Mesendoderm (in vitro differentiated cells): Measurements from ENCODE around the gene F8.
"Not testable (repeated sequence)": the region's sequence is repeated elsewhere in the genome, so short reads cannot be mapped to it uniquely, and the experiment has no call there.

Source experiments
- DNase-seq: peaks from one replicate; pipeline ENCODE4 v3.0.0; 2013
- H2AK5ac ChIP-seq: 2 replicates; pipeline ENCODE4 v1.6.1; 2013; ENCODE audit warnings: low read length, inconsistent platforms
- H2BK120ac ChIP-seq: 2 replicates; pipeline ENCODE4 v1.6.1; 2013; ENCODE audit warnings: low read depth, mild to moderate bottlenecking, low read length, moderate library complexity, mixed read lengths
- H2BK15ac ChIP-seq: replicated peaks from 2 replicates; pipeline ENCODE4 v1.6.1; 2013; ENCODE audit warnings: low read depth, mild to moderate bottlenecking, moderate library complexity
- H2BK5ac ChIP-seq: 2 replicates; pipeline ENCODE4 v1.6.1; 2013; ENCODE audit warnings: low read length, inconsistent platforms
- H3K18ac ChIP-seq: 2 replicates; pipeline ENCODE4 v1.6.1; 2013; ENCODE audit warnings: mild to moderate bottlenecking, low read length, mixed read lengths
- H3K23ac ChIP-seq: one replicate; pipeline ENCODE4 v1.6.1; 2013; ENCODE audit warnings: low read length
- H3K27ac ChIP-seq: 2 replicates; pipeline ENCODE4 v1.5.1; 2013; ENCODE audit warnings: low read depth, mild to moderate bottlenecking, inconsistent platforms, low read length, moderate library complexity
- H3K27me3 ChIP-seq: 2 replicates; pipeline ENCODE4 v1.6.1; 2013; ENCODE audit warnings: low read length, control low read depth, mild to moderate bottlenecking, inconsistent platforms; ENCODE audit not compliant: insufficient read depth, poor library complexity
- H3K36me3 ChIP-seq: 2 replicates; pipeline ENCODE4 v1.6.1; 2013; ENCODE audit warnings: low read length, inconsistent platforms; ENCODE audit not compliant: control insufficient read depth, insufficient read depth
- H3K4ac ChIP-seq: one replicate; pipeline ENCODE4 v1.6.1; 2013; ENCODE audit warnings: low read depth, mild to moderate bottlenecking, low read length, moderate library complexity
- H3K4me1 ChIP-seq: 2 replicates; pipeline ENCODE4 v1.6.1; 2013; ENCODE audit warnings: low read depth, low read length, inconsistent platforms; ENCODE audit not compliant: control insufficient read depth
- H3K4me2 ChIP-seq: 2 replicates; pipeline ENCODE4 v1.6.1; 2013; ENCODE audit warnings: low read length
- H3K4me3 ChIP-seq: 2 replicates; pipeline ENCODE4 v1.5.1; 2013; ENCODE audit warnings: mild to moderate bottlenecking, low read length
- H3K56ac ChIP-seq: one replicate; pipeline ENCODE4 v1.6.1; 2013; ENCODE audit warnings: low read length
- H3K79me1 ChIP-seq: 2 replicates; pipeline ENCODE4 v1.6.1; 2013; ENCODE audit warnings: low read length, inconsistent platforms
- H3K79me2 ChIP-seq: 2 replicates; pipeline ENCODE4 v1.6.1; 2013; ENCODE audit warnings: mild to moderate bottlenecking, low read length; ENCODE audit not compliant: control insufficient read depth, insufficient read depth
- H3K9ac ChIP-seq: 2 replicates; pipeline ENCODE4 v1.6.1; 2013; ENCODE audit warnings: low read length, inconsistent platforms
- H4K5ac ChIP-seq: one replicate; pipeline ENCODE4 v1.6.1; 2013; ENCODE audit warnings: low read length
- H4K8ac ChIP-seq: one replicate; pipeline ENCODE4 v1.6.1; 2013; ENCODE audit warnings: low read depth, mild to moderate bottlenecking, control low read depth, low read length, moderate library complexity
- WGBS: extraction: QIAGEN DNeasy Blood & Tissue Kit; methylation state at CpG from one replicate; pipeline ENCODE4 v1.1.7; 2013; ENCODE audit warnings: low lambda C conversion rate, missing lambda C conversion rate; ENCODE audit not compliant: insufficient coverage; ENCODE audit errors: extremely low coverage; 5-methylcytosine and 5-hydroxymethylcytosine counted together

F8 gene

DNA sequence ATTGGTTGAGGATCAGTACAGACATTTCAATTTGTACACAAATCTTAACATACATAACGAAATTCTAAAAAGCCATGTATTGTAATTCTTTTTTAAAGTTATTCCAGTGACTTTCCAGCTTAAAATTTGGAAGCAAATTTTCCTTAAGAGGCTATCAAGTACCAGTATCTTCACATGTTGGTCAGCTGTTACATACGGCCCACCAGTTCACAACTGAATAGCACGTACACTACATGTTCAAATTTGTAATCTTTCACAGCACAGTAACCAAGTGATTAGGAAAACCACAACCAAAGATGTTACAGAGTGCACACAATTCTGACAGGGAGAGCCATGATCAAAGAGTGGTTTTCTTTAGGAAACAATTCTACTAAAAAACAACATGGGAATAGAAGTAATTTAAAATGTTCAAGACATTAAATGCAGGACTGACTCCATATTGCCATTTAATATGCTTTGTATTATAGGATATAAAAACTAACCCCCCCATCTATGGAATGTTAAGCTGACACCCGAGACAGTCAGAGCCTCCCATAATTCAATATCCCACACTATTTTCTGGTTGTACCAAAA lies 206.1 kb downstream of the F8 start:
- WGBS = no CpG with 5 or more reads among the region's 4 CpGs
- H3K9ac ChIP-seq = not testable (repeated sequence)

GRCh38 chrX:154815274-154815818 lies 207.2 kb downstream of the F8 start:
- H4K8ac ChIP-seq = no peak overlapping the region
- H3K27ac ChIP-seq = no peak overlapping the region
- H4K5ac ChIP-seq = no peak overlapping the region
- no peak overlapping the region for H3K23ac ChIP-seq
- H3K18ac ChIP-seq = no peak overlapping the region
- no peak overlapping the region for H3K4me2 ChIP-seq
- no peak overlapping the region for H2BK5ac ChIP-seq
- DNase-seq = no peak
- H3K56ac ChIP-seq = no peak overlapping the region
- H3K9ac ChIP-seq = no peak overlapping the region
- no peak overlapping the region for H3K4me3 ChIP-seq
- no CpG with 5 or more reads among the region's 5 CpGs for WGBS
- H3K4me1 ChIP-seq = no peaks in the 10 kb centered on the region
- H2AK5ac ChIP-seq = no peak overlapping the region
- H2BK120ac ChIP-seq = no peak overlapping the region
- H3K79me1 ChIP-seq = no peaks in the 10 kb centered on the region
- H3K27me3 ChIP-seq = no peaks in the 10 kb centered on the region
- no peaks in the 10 kb centered on the region for H3K36me3 ChIP-seq
- H3K4ac ChIP-seq = no peak overlapping the region
- no peaks in the 10 kb centered on the region for H3K79me2 ChIP-seq
- no peak overlapping the region for H2BK15ac ChIP-seq

More for the DNA sequence above, 206.1 kb downstream of the F8 start:
- not testable (repeated sequence) for H2BK15ac ChIP-seq, H3K79me1 ChIP-seq, H3K36me3 ChIP-seq, H3K23ac ChIP-seq, H2BK5ac ChIP-seq, H3K27ac ChIP-seq, DNase-seq, H3K27me3 ChIP-seq, H3K4me1 ChIP-seq, H4K8ac ChIP-seq, H3K56ac ChIP-seq, H3K4ac ChIP-seq, H2AK5ac ChIP-seq, H3K79me2 ChIP-seq, H3K4me2 ChIP-seq, H2BK120ac ChIP-seq, H3K18ac ChIP-seq, H3K4me3 ChIP-seq, H4K5ac ChIP-seq

- Histone ChIP-seq H2BK120ac (no peak overlapping the region), H3K23ac (no peak overlapping the region), H4K5ac (no peak overlapping the region), H3K18ac (no peak overlapping the region), H3K36me3 (no peaks in the 10 kb centered on the region), H3K4me3 (no peak overlapping the region), H2BK15ac (no peak overlapping the region), H3K56ac (no peak overlapping the region), H3K27me3 (no peaks in the 10 kb centered on the region), H3K4me1 (no peaks in the 10 kb centered on the region), H3K4ac (no peak overlapping the region), H3K79me2 (no peaks in the 10 kb centered on the region), H3K9ac (no peak overlapping the region), H4K8ac (no peak overlapping the region), H3K4me2 (no peak overlapping the region), H2BK5ac (no peak overlapping the region), H3K79me1 (no peaks in the 10 kb centered on the region), H2AK5ac (no peak overlapping the region), H3K27ac (no peak overlapping the region)
- no CpG with 5 or more reads among the region's 1 CpG for WGBS
- peak; percentile 45 for DNase-seq
Observed at GRCh38 chrX:154813801-154814200, 208.7 kb downstream of the F8 start.

- H3K27me3 ChIP-seq = no peaks in the 10 kb centered on the region
- no peak overlapping the region for H3K9ac ChIP-seq
- no peak overlapping the region for H3K23ac ChIP-seq
- H3K79me1 ChIP-seq = no peaks in the 10 kb centered on the region
- no peak for DNase-seq
- no peak overlapping the region for H3K56ac ChIP-seq
- no peak overlapping the region for H3K27ac ChIP-seq
- H2BK120ac ChIP-seq = no peak overlapping the region
- no peaks in the 10 kb centered on the region for H3K79me2 ChIP-seq
- H2AK5ac ChIP-seq = no peak overlapping the region
- no peak overlapping the region for H2BK15ac ChIP-seq
- H3K4me2 ChIP-seq = no peak overlapping the region
- H4K8ac ChIP-seq = no peak overlapping the region
- H2BK5ac ChIP-seq = no peak overlapping the region
- no CpG with 5 or more reads among the region's 2 CpGs for WGBS
- H3K36me3 ChIP-seq = no peaks in the 10 kb centered on the region
- H3K4me1 ChIP-seq = no peaks in the 10 kb centered on the region
- no peak overlapping the region for H4K5ac ChIP-seq
- H3K4ac ChIP-seq = no peak overlapping the region
- no peak overlapping the region for H3K4me3 ChIP-seq
- H3K18ac ChIP-seq = no peak overlapping the region
Observed at GRCh38 chrX:154812341-154813101, 210.0 kb downstream of the F8 start.

DNA sequence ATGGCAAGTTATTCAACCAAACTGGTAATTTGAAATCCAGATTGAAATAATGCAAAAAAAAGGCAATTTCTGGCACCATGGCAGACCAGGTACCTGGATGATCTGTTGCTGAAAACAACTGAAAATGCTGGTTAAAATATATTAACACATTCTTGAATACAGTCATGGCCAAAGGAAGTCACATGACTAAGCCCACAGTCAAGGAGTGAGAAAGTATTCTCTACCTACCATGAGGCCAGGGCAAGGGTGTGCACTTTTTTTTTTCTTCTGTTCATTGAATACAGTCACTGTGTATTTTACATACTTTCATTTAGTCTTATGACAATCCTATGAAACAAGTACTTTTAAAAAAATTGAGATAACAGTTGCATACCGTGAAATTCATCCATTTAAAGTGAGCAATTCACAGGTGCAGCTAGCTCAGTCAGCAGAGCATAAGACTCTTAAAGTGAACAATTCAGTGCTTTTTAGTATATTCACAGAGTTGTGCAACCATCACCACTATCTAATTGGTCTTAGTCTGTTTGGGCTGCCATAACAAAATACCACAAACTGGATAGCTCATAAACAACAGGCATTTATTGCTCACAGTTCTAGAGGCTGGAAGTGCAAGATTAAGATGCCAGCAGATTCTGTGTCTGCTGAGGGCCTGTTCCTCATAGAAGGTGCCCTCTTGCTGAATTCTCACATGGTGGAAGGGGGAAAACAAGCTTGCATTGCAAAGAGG lies 212.4 kb downstream of the F8 start:
- Histone ChIP-seq H2BK15ac (no peak overlapping the region), H3K27ac (no peak overlapping the region), H2AK5ac (no peak overlapping the region), H3K4me1 (peaks cover 4% of the 10 kb centered on the region), H3K36me3 (no peaks in the 10 kb centered on the region), H3K4me2 (no peak overlapping the region), H3K23ac (no peak overlapping the region), H3K4ac (no peak overlapping the region), H4K5ac (no peak overlapping the region), H3K9ac (no peak overlapping the region), H3K4me3 (no peak overlapping the region), H2BK5ac (no peak overlapping the region), H3K18ac (no peak overlapping the region), H3K56ac (no peak overlapping the region), H3K79me1 (no peaks in the 10 kb centered on the region), H4K8ac (no peak overlapping the region), H3K27me3 (no peaks in the 10 kb centered on the region), H3K79me2 (no peaks in the 10 kb centered on the region), H2BK120ac (no peak overlapping the region)
- no peak for DNase-seq
- no CpG with 5 or more reads among the region's 1 CpG for WGBS
